ENCODE measurements around the gene EID3. TPM values are rescaled to one million over a fixed set of nuclear protein-coding genes. Genes with fewer than 3 reads are reported as not detected.

Gene EID3
- total and polyA plus RNA-seq, 9 of the 15 experiments (the other 6 are each of a cell fraction or from before 2014, with no cell fraction given): 0.07 to 3.5 (median 0.42) TPM

DNA sequence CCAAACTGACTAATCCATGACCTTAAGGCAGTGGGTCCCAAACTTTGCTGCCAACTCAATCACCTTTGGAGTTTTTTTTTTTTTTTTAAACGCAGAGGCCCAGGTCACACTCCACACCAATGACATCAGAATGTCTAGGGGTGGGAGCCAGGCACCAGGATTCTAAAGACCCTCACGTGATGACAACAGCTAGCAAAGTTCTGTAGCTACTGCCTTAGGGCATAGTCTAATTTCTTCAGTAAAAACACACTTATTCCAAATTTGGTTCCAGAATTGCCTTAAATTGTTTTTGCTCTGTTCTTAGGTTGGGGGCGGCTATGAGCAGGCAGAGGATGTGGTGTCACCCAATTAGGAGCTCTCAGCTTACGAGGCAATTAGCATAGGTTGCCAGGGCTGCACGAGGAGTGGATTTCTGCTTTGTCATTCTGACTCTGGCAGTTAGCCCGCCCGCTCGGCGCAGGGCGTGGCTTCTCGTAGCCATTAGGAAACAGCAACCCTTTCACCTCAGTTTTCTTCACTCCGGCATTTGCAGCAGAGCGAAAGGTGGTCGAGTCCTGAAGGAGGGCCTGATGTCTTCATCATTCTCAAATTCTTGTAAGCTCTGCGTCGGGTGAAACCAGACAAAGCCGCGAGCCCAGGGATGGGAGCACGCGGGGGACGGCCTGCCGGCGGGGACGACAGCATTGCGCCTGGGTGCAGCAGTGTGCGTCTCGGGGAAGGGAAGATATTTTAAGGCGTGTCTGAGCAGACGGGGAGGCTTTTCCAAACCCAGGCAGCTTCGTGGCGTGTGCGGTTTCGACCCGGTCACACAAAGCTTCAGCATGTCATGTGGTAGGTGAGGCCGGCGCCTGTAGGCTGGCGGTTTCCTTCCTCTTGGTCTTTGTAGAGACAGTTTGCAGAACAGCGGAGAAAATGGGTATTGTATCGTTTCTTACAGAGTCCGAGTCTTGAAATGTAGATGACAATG is 16.7 kb upstream of the EID3 start (continued):
- TF ChIP-seq NBN (IDR thresholded peaks at IDR 0.05; ENCODE audit: low read depth) (peak; percentile 77), FOS (IDR thresholded peaks at IDR 0.05; ENCODE audit: extremely low read depth, insufficient read length) (peak; percentile 10), ZNF12 (CRISPR knock-in tag; IDR thresholded peaks at IDR 0.05) (0 out of 2 replicates have a peak, but pooled peaks have one; percentile 57), ZNF408 (CRISPR knock-in tag; IDR thresholded peaks at IDR 0.05; ENCODE audit: low read depth) (no peak), MCM3 (IDR thresholded peaks at IDR 0.05) (no peak), ZNF41 (CRISPR knock-in tag; conservative IDR thresholded peaks at IDR 0.05) (no peak), ZFP36 (IDR thresholded peaks at IDR 0.05; ENCODE audit: low read depth, low read length, partially characterized antibody) (no peak), SMAD3 (CRISPR knock-in tag; conservative IDR thresholded peaks at IDR 0.05) (no peak), ILF3 (IDR thresholded peaks at IDR 0.05; ENCODE audit: borderline replicate concordance) (no peak), HDAC3 (IDR thresholded peaks at IDR 0.05; ENCODE audit: borderline replicate concordance, partially characterized antibody) (no peak), CEBPG (CRISPR knock-in tag; IDR thresholded peaks at IDR 0.05) (peak; percentile 73; the same call in 1 of the 2 replicates), CEBPG (tag; conservative IDR thresholded peaks at IDR 0.05 in 1 of 2, IDR thresholded peaks at IDR 0.05 in 1 of 2) (peak; percentile 21 to 44; a peak in 2 of 4 replicates), MAFF (IDR thresholded peaks at IDR 0.05; ENCODE audit: low read length) (peak; percentile 96), MEF2A (IDR thresholded peaks at IDR 0.05; ENCODE audit: control insufficient read depth, low read depth, low read length) (no peak), NR1H2 (CRISPR knock-in tag; IDR thresholded peaks at IDR 0.05) (0 out of 2 replicates have a peak, but pooled peaks have one; percentile 35), NR3C1 (CRISPR knock-in tag; IDR thresholded peaks at IDR 0.05) (no peak)
- TF ChIP-seq, protein P1, sequence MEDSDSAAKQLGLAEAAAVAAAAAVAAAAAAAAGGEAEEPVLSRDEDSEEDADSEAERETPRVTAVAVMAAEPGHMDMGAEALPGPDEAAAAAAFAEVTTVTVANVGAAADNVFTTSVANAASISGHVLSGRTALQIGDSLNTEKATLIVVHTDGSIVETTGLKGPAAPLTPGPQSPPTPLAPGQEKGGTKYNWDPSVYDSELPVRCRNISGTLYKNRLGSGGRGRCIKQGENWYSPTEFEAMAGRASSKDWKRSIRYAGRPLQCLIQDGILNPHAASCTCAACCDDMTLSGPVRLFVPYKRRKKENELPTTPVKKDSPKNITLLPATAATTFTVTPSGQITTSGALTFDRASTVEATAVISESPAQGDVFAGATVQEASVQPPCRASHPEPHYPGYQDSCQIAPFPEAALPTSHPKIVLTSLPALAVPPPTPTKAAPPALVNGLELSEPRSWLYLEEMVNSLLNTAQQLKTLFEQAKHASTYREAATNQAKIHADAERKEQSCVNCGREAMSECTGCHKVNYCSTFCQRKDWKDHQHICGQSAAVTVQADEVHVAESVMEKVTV (CRISPR knock-in tag; IDR thresholded peaks at IDR 0.05): no peak
- TF ChIP-seq, protein P2, sequence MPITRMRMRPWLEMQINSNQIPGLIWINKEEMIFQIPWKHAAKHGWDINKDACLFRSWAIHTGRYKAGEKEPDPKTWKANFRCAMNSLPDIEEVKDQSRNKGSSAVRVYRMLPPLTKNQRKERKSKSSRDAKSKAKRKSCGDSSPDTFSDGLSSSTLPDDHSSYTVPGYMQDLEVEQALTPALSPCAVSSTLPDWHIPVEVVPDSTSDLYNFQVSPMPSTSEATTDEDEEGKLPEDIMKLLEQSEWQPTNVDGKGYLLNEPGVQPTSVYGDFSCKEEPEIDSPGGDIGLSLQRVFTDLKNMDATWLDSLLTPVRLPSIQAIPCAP (CRISPR knock-in tag; IDR thresholded peaks at IDR 0.05; ENCODE audit: borderline replicate concordance): no peak
- TF ChIP-seq, protein P3, sequence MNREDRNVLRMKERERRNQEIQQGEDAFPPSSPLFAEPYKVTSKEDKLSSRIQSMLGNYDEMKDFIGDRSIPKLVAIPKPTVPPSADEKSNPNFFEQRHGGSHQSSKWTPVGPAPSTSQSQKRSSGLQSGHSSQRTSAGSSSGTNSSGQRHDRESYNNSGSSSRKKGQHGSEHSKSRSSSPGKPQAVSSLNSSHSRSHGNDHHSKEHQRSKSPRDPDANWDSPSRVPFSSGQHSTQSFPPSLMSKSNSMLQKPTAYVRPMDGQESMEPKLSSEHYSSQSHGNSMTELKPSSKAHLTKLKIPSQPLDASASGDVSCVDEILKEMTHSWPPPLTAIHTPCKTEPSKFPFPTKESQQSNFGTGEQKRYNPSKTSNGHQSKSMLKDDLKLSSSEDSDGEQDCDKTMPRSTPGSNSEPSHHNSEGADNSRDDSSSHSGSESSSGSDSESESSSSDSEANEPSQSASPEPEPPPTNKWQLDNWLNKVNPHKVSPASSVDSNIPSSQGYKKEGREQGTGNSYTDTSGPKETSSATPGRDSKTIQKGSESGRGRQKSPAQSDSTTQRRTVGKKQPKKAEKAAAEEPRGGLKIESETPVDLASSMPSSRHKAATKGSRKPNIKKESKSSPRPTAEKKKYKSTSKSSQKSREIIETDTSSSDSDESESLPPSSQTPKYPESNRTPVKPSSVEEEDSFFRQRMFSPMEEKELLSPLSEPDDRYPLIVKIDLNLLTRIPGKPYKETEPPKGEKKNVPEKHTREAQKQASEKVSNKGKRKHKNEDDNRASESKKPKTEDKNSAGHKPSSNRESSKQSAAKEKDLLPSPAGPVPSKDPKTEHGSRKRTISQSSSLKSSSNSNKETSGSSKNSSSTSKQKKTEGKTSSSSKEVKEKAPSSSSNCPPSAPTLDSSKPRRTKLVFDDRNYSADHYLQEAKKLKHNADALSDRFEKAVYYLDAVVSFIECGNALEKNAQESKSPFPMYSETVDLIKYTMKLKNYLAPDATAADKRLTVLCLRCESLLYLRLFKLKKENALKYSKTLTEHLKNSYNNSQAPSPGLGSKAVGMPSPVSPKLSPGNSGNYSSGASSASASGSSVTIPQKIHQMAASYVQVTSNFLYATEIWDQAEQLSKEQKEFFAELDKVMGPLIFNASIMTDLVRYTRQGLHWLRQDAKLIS (CRISPR knock-in tag; IDR thresholded peaks at IDR 0.05): peak; percentile 95
- TF ChIP-seq, protein P4, sequence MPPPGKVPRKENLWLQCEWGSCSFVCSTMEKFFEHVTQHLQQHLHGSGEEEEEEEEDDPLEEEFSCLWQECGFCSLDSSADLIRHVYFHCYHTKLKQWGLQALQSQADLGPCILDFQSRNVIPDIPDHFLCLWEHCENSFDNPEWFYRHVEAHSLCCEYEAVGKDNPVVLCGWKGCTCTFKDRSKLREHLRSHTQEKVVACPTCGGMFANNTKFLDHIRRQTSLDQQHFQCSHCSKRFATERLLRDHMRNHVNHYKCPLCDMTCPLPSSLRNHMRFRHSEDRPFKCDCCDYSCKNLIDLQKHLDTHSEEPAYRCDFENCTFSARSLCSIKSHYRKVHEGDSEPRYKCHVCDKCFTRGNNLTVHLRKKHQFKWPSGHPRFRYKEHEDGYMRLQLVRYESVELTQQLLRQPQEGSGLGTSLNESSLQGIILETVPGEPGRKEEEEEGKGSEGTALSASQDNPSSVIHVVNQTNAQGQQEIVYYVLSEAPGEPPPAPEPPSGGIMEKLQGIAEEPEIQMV (tag; conservative IDR thresholded peaks at IDR 0.05; ENCODE audit: low read depth): no peak
